ENCODE data around the gene CLSTN2. TPM values are rescaled to one million over a fixed set of nuclear protein-coding genes. Genes with fewer than 3 reads are reported as not detected.

The CLSTN2 gene
- total and polyA plus RNA-seq, 2 experiments from 2014 or later = 23.0 to 27.0 TPM

- DNase-seq (ENCODE audit: low spot score) = no peak
- H3K4me1 ChIP-seq (ENCODE audit: insufficient read depth) = no peaks in the 10 kb centered on the region
- no peak overlapping the region for H3K4me2 ChIP-seq
Measured at GRCh38 chr3:140034058-140034457, 99.1 kb downstream of the CLSTN2 start.

GRCh38 chr3:140035871-140036270 lies 100.9 kb downstream of the CLSTN2 start:
- TF ChIP-seq EZH2phosphoT487 (IDR thresholded peaks at IDR 0.05; ENCODE audit: low read depth, severe bottlenecking, unreplicated experiment) (no peak), CTCF (IDR thresholded peaks at IDR 0.05; ENCODE audit: poor library complexity) (no peak), EZH2 (IDR thresholded peaks at IDR 0.05; ENCODE audit: borderline replicate concordance) (no peak)
- Histone ChIP-seq H3K27ac (no peak overlapping the region), H3K36me3 (replicated peaks; ENCODE audit: insufficient read depth, low read depth) (no peaks in the 10 kb centered on the region), H3K9me3 (ENCODE audit: low read depth) (no peaks in the 10 kb centered on the region), H4K20me1 (ENCODE audit: insufficient read depth, poor library complexity, severe bottlenecking) (no peaks in the 10 kb centered on the region), H3K79me2 (no peaks in the 10 kb centered on the region), H3K4me1 (ENCODE audit: insufficient read depth) (no peaks in the 10 kb centered on the region), H3K9me2 (replicated peaks; ENCODE audit: insufficient read depth) (no peaks in the 10 kb centered on the region), H3K4me3 (no peak overlapping the region), H3K27me3 (no peaks in the 10 kb centered on the region), H2AFZ (no peak overlapping the region), H3K4me2 (no peak overlapping the region)
- DNase-seq (ENCODE audit: low spot score) = no peak
- 67% methylated on average over 2 of the region's 2 CpGs for WGBS (ENCODE audit: low lambda C conversion rate, missing lambda C conversion rate)

More at GRCh38 chr3:140034058-140034457, 99.1 kb downstream of the CLSTN2 start:
- Histone ChIP-seq H3K27ac (no peak overlapping the region), H2AFZ (no peak overlapping the region), H3K9me2 (replicated peaks; ENCODE audit: insufficient read depth) (no peaks in the 10 kb centered on the region), H4K20me1 (ENCODE audit: insufficient read depth, poor library complexity, severe bottlenecking) (no peaks in the 10 kb centered on the region), H3K9me3 (ENCODE audit: low read depth) (no peaks in the 10 kb centered on the region), H3K36me3 (replicated peaks; ENCODE audit: insufficient read depth, low read depth) (no peaks in the 10 kb centered on the region), H3K4me3 (no peak overlapping the region), H3K27me3 (no peaks in the 10 kb centered on the region), H3K79me2 (no peaks in the 10 kb centered on the region)
- no peak for TF ChIP-seq CTCF (IDR thresholded peaks at IDR 0.05; ENCODE audit: poor library complexity)

- WGBS (ENCODE audit: low lambda C conversion rate, missing lambda C conversion rate) = 87% methylated on average over 1 of the region's 1 CpG
Measured at GRCh38 chr3:140050396-140050795, 115.4 kb downstream of the CLSTN2 start.

More at GRCh38 chr3:140050396-140050795, 115.4 kb downstream of the CLSTN2 start:
- Histone ChIP-seq H4K20me1 (ENCODE audit: insufficient read depth, poor library complexity, severe bottlenecking) (no peaks in the 10 kb centered on the region), H3K27ac (no peak overlapping the region), H3K4me3 (no peak overlapping the region), H2AFZ (no peak overlapping the region), H3K4me2 (no peak overlapping the region), H3K36me3 (replicated peaks; ENCODE audit: insufficient read depth, low read depth) (no peaks in the 10 kb centered on the region), H3K9me3 (ENCODE audit: low read depth) (no peaks in the 10 kb centered on the region), H3K79me2 (no peaks in the 10 kb centered on the region), H3K4me1 (ENCODE audit: insufficient read depth) (peaks cover 4% of the 10 kb centered on the region), H3K27me3 (no peaks in the 10 kb centered on the region), H3K9me2 (replicated peaks; ENCODE audit: insufficient read depth) (no peaks in the 10 kb centered on the region)
- no peak for DNase-seq (ENCODE audit: low spot score)
- TF ChIP-seq CTCF (IDR thresholded peaks at IDR 0.05; ENCODE audit: poor library complexity) = no peak
- TF ChIP-seq EZH2 (IDR thresholded peaks at IDR 0.05; ENCODE audit: borderline replicate concordance) = no peak
- no peak for TF ChIP-seq EZH2phosphoT487 (IDR thresholded peaks at IDR 0.05; ENCODE audit: low read depth, severe bottlenecking, unreplicated experiment)

All from hepatocyte (in vitro differentiated cells).